ENCODE data around the gene TSPAN9. TPM values are rescaled to one million over a fixed set of nuclear protein-coding genes. Genes with fewer than 3 reads are reported as not detected.

Gene TSPAN9
- total RNA-seq, 1 donor from 2014 or later: 0.09 TPM

DNA sequence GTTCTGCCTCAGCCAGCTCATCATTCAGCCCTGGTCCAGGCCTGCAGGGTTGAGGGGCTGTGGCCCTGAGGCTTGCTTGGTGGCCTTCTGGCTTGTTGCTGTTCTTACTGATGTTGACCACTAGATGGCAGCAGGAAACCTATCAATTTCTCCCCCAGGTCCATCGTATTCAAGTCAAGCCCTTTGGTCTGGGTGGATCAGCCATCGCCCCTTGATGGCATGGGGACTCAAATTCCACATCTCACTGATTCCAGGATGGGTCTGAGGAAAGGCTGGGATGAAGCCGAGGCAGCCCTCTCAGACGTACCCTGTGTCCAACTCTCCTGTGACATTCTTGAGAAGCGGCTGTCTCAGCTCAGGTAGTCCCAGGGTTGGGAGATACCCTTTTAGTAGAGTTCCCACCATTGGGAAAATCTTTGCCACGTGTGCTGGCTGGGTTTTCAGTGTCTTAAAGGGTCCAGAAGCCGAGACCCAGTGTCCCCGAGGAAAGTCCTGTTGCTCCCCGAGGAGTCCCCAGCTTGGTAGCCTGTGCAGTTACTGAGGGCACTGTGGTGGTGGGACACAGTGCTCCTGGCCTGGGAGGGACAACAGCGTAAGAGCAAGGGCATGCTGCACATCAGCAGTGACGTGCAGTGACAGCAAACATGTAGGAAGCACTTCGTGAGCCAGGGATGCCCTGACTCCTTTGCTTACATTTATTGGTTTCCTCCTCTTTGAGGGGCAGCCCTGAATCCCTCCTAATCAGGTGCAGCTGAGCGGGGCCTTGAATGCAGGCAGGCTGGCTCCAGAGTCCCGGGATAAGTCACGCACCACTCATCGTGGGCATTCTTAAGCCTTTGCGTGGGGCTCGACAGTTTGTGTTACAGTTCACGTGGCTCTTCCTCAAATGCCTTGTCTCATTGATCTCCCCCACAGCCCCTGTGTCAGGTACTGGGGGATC is 58.6 kb downstream of the TSPAN9 start:
- Mint-ChIP-seq H3K4me1 (no peaks in the 10 kb centered on the region), H3K36me3 (ENCODE audit: low read depth) (no peaks in the 10 kb centered on the region), H3K27ac (no peak overlapping the region), H3K27me3 (peaks cover 18% of the 10 kb centered on the region), H3K4me3 (no peak overlapping the region), H3K9me3 (no peaks in the 10 kb centered on the region)
- DNase-seq: peak; percentile 79
- intact Hi-C loops (cut with micrococcal nuclease): loop anchor here (1.0 kb wide), 2 partner anchors 68 to 140 kb away; no protein-coding TSS in a partner anchor

DNA sequence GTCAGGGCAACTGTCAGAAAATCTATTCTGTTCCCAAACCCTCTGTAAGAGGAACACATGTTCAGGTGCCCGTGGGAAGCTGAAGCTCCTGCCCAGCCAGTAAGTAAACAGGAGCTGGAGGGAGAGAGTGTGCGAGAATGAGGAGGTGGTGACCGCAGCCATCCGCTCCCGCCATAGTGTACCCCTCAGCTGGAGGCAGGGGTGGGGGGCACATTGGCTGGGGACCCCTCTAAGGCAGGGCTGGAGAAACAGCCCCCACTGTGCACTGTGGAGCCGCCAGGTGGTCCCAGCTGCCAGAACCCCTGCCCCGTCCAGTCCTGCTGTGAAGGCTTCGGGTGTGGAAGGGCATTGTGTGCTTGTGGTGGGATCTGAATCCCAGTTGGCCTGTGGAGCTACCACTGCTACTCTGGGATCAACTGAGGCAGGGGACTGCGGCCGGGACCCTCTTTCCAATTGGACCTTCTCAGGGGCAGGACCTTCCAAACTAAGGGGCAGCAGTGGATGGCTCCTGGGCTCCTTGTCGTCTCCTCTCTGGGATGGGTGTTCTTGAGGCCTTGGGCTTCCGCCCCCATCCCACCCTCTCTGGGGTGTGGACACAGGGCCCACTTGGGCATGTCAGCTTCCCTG is 59.6 kb downstream of the TSPAN9 start:
- peaks cover 15% of the 10 kb centered on the region for H3K27me3 Mint-ChIP-seq
- H3K9me3 Mint-ChIP-seq: no peaks in the 10 kb centered on the region
- H3K4me1 Mint-ChIP-seq: no peaks in the 10 kb centered on the region
- no peaks in the 10 kb centered on the region for H3K36me3 Mint-ChIP-seq (ENCODE audit: low read depth)
- no peak overlapping the region for H3K27ac Mint-ChIP-seq
- no peak for DNase-seq
- intact Hi-C loops (cut with micrococcal nuclease): no loop called here
- H3K4me3 Mint-ChIP-seq: no peak overlapping the region

DNA sequence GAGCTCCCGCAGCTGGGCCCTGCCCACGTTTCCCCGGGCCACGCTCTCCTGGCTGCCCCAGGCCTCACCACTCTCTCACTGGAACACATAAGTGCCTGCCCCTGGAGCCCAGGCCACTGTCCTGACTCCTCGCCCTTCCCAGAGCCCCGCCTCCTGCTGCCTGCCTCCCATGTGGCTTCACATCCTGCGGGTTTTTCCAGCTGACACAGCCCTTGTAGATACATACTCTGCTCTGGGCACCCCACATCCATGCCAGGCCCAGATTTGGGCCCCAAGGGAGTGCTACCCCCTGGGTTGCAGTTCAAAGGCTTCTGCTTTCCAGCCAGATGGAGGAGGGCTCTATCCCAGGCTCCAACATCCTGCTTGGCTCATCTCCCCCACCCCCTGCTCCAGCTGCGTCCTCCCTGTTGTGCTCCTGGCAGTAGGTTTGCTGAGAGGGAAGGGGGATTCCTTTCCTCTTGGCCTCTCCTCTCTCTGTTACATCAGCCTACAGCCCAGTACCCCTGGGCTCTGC is 60.1 kb downstream of the TSPAN9 start:
- H3K4me1 Mint-ChIP-seq: no peaks in the 10 kb centered on the region
- no peak overlapping the region for H3K27ac Mint-ChIP-seq
- H3K4me3 Mint-ChIP-seq: no peak overlapping the region
- intact Hi-C loops (cut with micrococcal nuclease): no loop called here
- no peaks in the 10 kb centered on the region for H3K36me3 Mint-ChIP-seq (ENCODE audit: low read depth)
- H3K27me3 Mint-ChIP-seq: peaks cover 9% of the 10 kb centered on the region
- no peak for DNase-seq
- H3K9me3 Mint-ChIP-seq: no peaks in the 10 kb centered on the region

DNA sequence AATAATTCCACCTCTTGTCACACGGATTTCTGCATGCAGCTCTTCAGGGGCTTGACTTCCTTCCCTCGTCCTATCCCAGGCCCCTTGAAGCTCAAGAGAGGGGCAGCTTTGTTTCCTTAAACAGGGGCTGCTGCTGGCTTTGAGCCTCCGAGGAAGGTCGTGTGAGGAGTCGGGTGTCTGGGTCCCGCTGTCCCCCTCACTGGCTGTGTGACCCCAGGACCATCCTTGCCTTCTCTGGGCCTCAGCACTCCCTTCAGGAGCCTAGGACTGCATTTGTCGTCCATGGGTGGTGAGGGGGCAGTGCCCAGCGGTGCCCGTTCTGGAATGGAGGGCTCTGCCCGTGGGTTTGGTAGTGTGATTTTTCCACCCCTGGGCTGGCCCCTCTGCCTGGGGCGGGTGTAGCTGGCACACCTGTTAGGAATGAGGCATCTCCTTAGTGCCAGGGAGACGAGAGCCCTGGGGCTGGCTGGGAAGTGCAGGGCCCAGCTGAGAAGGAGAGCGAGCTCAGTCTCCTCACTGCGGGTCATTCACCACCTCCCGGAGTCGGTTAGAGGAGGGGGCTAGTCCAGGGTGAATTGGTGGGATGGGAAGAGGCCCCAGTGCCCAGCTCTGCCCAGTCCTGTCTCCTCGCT is 60.8 kb downstream of the TSPAN9 start:
- Mint-ChIP-seq H3K36me3 (ENCODE audit: low read depth) (no peaks in the 10 kb centered on the region), H3K4me1 (no peaks in the 10 kb centered on the region), H3K9me3 (no peaks in the 10 kb centered on the region), H3K27me3 (peaks cover 5% of the 10 kb centered on the region), H3K27ac (no peak overlapping the region), H3K4me3 (no peak overlapping the region)
- intact Hi-C loops (cut with micrococcal nuclease): no loop called here
- DNase-seq: no peak

DNA sequence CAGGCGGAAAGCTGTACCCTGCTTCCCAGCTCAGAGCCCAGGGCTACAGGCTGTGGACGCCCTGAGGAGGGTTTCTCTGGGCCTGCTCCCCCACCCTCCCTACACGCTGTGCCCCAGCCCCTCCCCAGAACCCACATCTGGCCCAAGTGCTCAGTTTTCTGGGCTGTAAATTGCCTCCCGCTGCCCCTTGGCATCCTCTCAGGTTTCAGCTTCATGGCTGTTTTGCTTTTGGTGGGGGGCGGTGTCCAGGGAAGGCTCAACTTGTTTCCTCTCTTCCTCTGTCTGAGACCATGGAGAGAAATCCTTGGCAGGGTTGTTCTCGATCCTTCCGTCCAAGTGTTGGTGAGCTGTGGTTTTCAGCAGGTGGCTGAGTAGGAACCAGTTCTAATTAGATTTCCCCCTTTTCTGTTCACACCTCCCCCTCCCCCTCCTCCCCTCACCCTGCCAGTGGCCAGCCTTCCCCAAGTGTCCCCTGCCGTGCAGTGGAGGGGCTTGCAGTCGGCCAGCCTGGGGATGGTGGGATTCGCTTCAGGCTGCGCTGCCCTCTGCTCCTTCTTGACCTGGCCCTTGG is 61.8 kb downstream of the TSPAN9 start:
- no peaks in the 10 kb centered on the region for H3K4me1 Mint-ChIP-seq
- intact Hi-C loops (cut with micrococcal nuclease): no loop called here
- no peak overlapping the region for H3K27ac Mint-ChIP-seq
- H3K36me3 Mint-ChIP-seq (ENCODE audit: low read depth): no peaks in the 10 kb centered on the region
- H3K9me3 Mint-ChIP-seq: no peaks in the 10 kb centered on the region
- no peak for DNase-seq
- H3K4me3 Mint-ChIP-seq: no peak overlapping the region
- peaks cover 2% of the 10 kb centered on the region for H3K27me3 Mint-ChIP-seq

DNA sequence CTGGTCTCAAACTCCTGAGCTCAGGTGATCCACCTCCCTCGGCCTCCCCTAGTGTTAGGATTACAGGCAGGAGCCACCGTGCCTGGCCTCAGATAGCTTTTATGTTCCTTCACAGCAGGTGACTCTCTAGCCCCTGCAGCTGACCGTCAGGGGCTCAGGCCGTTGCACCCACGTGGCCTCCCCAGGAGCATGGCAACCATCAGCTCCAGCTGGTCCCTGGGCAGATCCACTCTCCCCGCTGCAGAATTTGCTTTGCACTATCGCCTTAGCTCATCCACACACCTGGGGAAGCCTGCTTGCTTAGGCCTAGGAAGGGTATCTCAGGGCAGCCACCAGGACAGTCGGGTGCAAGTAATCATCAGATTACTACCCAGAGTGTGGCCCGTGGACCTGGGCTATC is 62.6 kb downstream of the TSPAN9 start:
- Mint-ChIP-seq H3K4me3 (no peak overlapping the region), H3K4me1 (no peaks in the 10 kb centered on the region), H3K36me3 (ENCODE audit: low read depth) (no peaks in the 10 kb centered on the region), H3K27ac (no peak overlapping the region), H3K9me3 (no peaks in the 10 kb centered on the region), H3K27me3 (peaks cover under 1% of the 10 kb centered on the region)
- DNase-seq: no peak
- intact Hi-C loops (cut with micrococcal nuclease): no loop called here

DNA sequence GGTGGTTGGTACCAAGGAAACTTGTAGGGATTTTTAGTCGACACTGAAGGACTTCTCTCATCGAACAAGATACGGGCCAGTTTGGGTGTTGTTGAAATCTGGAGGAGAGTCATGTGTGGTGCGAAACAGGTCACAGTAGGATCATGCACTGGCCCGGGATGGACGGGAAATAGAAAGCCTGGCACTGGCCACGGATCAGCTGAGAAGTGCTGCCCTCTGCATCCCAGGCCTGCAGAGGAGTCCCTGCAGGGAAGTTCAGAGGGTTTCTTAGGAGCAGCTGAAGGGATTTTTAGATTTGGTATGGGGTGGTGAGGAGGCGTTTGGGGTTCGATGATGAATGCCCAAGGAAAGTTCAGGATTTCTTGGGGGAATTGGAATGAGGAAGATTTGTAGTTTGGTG is 63.1 kb downstream of the TSPAN9 start:
- H3K4me3 Mint-ChIP-seq: no peak overlapping the region
- no peaks in the 10 kb centered on the region for H3K27me3 Mint-ChIP-seq
- no peak for DNase-seq
- intact Hi-C loops (cut with micrococcal nuclease): no loop called here
- H3K36me3 Mint-ChIP-seq (ENCODE audit: low read depth): no peaks in the 10 kb centered on the region
- H3K27ac Mint-ChIP-seq: no peak overlapping the region
- no peaks in the 10 kb centered on the region for H3K9me3 Mint-ChIP-seq
- H3K4me1 Mint-ChIP-seq: no peaks in the 10 kb centered on the region

DNA sequence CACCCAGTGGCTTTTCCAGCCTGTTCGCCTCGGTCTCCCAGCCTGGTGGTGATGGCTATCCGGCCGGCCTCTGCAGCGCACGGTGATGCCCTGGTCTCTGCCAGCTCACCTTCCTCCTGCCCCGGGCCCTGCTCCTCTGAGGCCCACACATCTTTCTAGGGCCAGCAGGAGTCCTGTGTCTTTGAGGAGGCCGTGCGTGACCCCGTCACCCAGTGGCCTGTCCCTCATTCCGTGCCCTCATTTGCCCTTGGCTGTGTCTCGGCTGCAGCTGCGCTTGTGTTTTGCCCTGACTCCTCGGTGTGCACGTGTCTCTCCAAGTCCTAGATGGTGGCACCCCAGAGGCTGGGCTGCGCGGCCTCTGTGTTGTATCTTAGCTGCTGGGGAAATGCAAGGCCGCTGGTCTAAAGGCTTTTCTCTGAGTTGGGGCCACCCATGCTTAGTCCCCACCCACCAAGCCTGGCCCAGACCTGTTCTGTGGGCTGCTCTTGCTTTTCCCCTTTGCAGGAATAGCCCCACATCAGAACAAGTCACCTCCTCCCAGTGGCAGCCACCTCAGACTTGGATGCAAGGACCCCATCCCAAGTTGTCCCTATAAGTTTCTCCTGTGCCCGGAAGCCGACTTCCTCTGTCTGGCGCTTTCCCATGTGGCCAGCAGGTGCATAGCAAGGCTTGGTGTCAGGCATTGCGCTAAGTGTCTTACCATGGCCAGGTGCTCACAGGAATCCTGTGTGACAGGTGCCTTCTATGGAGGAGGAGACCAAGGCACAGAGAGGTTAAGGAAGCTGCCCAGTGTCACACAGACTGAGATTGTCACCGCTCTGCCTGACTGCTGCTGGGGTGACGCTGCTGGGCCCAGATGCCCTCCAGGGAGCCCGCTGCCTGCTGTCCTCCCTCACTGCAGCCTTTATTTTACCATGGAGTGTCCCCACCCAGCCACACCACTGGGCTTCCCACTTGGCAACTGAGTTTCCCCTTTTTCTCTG is 64.5 kb downstream of the TSPAN9 start:
- intact Hi-C loops (cut with micrococcal nuclease): no loop called here
- H3K4me1 Mint-ChIP-seq: no peaks in the 10 kb centered on the region
- DNase-seq: no peak
- H3K9me3 Mint-ChIP-seq: no peaks in the 10 kb centered on the region
- no peaks in the 10 kb centered on the region for H3K36me3 Mint-ChIP-seq (ENCODE audit: low read depth)
- no peaks in the 10 kb centered on the region for H3K27me3 Mint-ChIP-seq
- H3K27ac Mint-ChIP-seq: no peak overlapping the region
- no peak overlapping the region for H3K4me3 Mint-ChIP-seq

DNA sequence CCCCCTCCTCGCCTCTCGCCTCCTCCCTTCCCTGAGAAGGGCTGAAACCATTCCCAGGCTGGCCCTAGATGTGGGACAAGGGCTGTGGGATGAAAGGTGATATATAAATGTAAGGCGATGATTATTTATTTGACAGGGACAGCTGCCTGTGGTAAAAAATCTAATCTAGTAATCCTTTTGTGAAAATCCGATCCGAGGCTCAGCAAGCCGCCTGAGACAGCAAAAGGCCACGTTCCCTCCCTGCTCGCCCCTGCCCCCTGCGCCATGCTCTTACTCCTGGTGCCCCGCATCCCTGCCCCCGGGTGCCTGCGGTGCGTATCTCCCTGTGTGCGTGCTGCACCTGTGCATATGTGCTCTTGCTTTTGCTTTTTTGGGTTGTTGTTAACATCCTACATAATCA is 65.2 kb downstream of the TSPAN9 start:
- H3K27ac Mint-ChIP-seq: no peak overlapping the region
- H3K4me1 Mint-ChIP-seq: no peaks in the 10 kb centered on the region
- no peaks in the 10 kb centered on the region for H3K36me3 Mint-ChIP-seq (ENCODE audit: low read depth)
- H3K4me3 Mint-ChIP-seq: no peak overlapping the region
- no peak for DNase-seq
- H3K9me3 Mint-ChIP-seq: no peaks in the 10 kb centered on the region
- intact Hi-C loops (cut with micrococcal nuclease): no loop called here
- no peaks in the 10 kb centered on the region for H3K27me3 Mint-ChIP-seq

DNA sequence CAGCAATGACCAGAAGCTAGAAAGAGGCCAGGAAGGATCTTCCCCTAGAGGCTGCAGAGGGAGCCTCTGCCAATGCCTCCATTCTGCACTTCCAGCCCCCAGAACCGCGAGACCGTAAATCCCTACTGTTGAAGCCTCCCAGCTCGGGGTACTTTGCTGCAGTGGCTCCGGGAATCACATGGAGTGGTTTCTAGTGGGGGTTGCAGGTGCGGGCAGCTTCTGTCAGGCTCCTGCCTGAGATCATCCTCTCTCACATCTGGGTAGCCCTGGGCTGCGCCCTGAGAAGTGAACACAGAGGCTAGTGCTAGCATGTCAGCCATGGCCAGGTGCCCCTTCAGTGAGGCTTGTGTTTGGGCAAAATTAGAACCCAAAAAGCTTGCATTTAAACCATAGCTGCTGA is 67.3 kb downstream of the TSPAN9 start:
- no peak overlapping the region for H3K4me3 Mint-ChIP-seq
- DNase-seq: no peak

DNA sequence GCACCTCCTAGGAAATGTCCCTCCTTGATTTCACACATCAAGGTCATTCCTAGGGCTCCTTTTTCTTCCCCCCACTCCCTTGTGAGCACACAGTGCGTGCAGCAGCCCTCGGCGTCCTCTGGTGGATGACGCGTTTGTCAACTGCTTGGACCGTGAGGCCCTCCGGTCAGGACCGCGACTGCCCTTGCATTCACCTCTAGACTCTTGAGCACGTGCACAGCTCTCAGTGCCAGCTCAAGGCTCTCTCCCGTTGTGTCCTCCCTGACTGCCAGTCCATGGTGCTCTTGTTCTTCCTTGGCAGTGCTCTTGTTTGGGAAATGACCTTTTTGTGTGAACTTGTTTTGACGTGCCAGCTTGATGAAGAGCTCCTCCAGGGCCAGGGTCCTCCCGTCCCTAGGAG is 67.9 kb downstream of the TSPAN9 start:
- Mint-ChIP-seq H3K36me3 (ENCODE audit: low read depth) (no peaks in the 10 kb centered on the region), H3K4me1 (no peaks in the 10 kb centered on the region), H3K9me3 (no peaks in the 10 kb centered on the region), H3K27ac (no peak overlapping the region), H3K27me3 (peaks cover 4% of the 10 kb centered on the region), H3K4me3 (no peak overlapping the region)
- intact Hi-C loops (cut with micrococcal nuclease): no loop called here
- DNase-seq: no peak

More for the DNA sequence above, 67.3 kb downstream of the TSPAN9 start:
- Mint-ChIP-seq H3K36me3 (ENCODE audit: low read depth) (no peaks in the 10 kb centered on the region), H3K4me1 (no peaks in the 10 kb centered on the region), H3K27me3 (peaks cover 4% of the 10 kb centered on the region), H3K27ac (no peak overlapping the region), H3K9me3 (no peaks in the 10 kb centered on the region)
- intact Hi-C loops (cut with micrococcal nuclease): no loop called here

DNA sequence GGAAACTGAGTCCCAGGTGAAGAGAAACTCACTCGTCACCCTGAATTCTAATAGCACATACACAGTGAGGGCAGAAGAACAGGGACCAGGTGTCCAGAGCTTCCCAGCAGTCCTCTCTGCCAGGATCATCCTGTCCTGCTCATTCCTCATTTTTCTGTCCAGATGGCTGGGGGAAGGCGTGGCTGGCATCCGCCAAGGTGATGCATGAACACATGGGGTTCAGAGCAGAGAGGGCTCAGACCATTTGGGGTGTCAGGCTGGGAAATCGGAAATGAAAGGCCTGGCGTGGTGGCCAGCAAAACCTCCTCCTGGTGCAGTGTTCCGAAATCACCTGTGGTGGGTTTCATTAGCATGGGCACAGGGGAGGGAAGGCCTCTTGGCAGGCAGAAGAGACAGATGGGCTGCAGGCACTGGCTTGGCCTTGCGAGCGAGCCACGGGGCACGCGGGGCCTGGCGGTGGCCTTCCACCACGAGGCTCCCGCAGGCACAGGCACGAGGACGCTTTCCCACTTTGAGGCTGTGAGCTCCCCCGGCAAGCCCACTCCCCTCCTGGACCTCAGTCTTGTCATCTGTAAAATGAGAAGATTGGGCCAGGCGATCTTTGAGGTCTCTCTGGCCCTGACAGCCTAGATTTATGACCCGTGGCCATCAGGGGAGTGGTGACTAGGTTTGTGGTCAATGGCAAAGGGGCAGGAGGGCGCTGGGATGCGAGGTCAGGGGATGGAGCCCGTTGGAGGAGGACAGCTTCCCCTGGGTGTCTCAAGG is 68.5 kb downstream of the TSPAN9 start:
- peaks cover 8% of the 10 kb centered on the region for H3K27me3 Mint-ChIP-seq
- no peak for DNase-seq
- intact Hi-C loops (cut with micrococcal nuclease): no loop called here
- no peaks in the 10 kb centered on the region for H3K4me1 Mint-ChIP-seq
- no peak overlapping the region for H3K27ac Mint-ChIP-seq
- no peak overlapping the region for H3K4me3 Mint-ChIP-seq
- H3K36me3 Mint-ChIP-seq (ENCODE audit: low read depth): no peaks in the 10 kb centered on the region
- H3K9me3 Mint-ChIP-seq: no peaks in the 10 kb centered on the region
